Stimulated activated CD8-positive, alpha-beta memory T cell treated with anti-CD3 and anti-CD28 coated beads, Interleukin-7, amount 100 ng/mL, for 1 hour (primary cell): ENCODE measurements around the gene APLP2.
"Not testable (repeated sequence)": the region's sequence is repeated elsewhere in the genome, so short reads cannot be mapped to it uniquely, and the experiment has no call there.

ENCODE experiments used
- DNase-seq, 2 donors: peaks; one replicate each; pipeline ENCODE4 v3.0.0-alpha.2; 2020; ENCODE audit warnings: low read depth in 2 of 2

Gene APLP2

DNA sequence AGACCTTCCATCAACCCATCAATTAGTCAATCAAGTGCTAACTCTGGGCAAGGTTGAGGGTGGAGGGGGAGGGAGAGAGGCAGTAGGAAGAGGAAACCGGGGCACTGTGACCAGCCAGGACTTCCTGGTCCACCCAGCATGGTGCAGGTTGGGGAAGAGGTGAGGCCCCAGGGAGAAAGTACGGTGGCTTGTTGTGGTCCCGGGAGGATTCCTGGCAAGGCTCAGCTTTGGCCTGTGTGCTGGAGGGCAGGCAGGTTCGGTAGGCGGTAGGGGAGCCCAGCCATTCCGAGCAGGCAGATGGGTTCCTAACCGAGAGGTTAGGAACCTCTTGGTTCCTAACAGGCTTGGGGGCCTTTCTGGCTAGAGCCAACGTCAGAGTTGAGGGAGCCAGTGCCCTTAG is 100.7 kb downstream of the APLP2 start:
- DNase-seq, result no peak

DNA sequence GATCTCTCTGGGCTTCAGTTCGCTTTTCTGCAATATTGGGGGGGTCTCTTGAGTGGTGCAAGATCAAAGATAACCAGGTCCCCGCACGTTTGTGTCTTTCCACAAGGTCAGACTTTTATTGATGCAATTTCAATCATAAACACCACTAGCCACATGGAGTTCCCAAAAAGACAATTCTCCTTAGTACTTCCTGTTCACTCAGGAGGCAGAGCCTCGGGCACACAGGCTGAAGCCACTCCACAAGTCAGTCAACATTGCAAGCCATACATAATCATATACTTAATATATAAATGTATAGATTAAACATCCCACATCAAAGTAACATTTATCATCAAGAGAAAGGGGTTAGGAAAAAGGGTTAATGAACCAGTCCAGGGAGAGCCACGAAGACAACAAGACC is 101.8 kb downstream of the APLP2 start:
- DNase-seq, result no peak

DNA sequence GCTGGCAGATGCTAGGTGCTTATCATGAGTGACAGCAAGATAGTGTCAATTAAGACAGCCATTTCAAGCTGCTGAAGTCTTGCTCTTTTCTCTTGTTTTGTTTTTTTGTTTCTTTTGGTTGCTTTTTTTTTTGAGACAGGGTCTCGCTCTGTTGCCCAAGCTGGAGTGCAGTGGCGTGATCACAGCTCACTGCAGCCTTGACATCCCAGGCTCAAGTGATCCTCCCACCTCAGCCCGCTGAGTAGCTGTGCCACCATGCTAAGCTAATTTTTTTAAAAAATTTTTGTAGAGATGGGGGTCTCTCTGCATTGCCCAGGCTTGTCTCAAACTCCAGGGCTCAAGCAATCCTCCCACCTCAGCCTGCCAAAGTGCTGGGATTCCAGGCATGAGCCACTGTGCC is 102.3 kb downstream of the APLP2 start:
- not testable (repeated sequence) for DNase-seq

DNA sequence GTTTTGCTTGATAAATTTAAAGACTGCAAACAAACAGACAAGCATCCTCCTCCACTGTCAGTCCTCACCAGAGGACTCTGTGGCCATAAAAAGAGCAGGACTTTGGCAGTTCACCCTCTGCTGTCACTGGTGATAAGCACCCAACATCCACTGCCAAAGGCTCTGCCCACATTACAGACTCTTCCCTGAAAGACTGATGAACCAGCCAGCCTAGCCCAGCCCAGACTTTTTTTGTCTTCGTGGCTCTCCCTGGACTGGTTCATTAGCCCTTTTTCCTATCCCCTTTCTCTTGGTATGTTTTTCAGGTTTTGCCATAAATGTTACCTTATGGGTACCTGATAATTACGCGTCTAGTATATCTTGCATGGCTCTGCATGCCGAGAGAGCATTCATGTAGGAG is 104.9 kb downstream of the APLP2 start:
- no peak for DNase-seq

DNA sequence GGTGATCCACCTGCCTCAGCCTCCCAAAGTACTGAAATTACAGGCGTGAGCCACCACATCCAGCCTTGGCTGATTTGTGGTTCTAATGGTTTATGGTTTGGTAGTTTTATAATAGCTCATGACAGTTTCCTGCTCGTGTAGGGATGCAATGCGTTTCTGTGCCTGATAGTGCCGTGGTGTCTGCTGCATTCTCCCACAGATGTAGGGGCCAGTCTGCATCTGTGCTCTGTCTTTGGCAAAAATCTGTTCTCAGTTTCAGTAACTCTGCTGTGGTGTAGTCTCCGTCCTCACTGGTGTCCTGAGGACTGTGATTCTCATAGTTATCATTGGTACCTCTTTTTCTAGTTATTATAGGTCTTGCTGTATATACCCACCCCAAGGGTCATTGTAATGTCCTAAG is 106.2 kb downstream of the APLP2 start:
- no peak for DNase-seq

DNA sequence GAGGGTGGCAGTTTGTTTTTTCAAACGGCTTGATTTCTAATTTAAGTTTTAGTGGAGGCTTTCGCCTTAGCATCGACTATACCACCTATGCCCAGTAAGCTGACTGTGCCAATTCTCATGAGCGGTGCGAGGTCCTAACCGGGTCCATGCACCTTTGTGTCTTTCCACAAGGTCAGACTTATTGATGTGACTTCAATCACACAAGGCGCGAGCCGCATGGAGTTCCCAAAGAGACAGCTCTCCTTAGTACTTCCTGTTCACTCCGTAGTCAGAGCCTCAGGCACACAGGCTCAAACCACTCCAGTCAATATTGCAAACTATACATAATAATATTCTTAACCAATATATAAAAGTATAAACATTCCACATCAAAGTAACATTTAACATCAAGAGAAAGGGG is 108.1 kb downstream of the APLP2 start:
- DNase-seq, result no peak

DNA sequence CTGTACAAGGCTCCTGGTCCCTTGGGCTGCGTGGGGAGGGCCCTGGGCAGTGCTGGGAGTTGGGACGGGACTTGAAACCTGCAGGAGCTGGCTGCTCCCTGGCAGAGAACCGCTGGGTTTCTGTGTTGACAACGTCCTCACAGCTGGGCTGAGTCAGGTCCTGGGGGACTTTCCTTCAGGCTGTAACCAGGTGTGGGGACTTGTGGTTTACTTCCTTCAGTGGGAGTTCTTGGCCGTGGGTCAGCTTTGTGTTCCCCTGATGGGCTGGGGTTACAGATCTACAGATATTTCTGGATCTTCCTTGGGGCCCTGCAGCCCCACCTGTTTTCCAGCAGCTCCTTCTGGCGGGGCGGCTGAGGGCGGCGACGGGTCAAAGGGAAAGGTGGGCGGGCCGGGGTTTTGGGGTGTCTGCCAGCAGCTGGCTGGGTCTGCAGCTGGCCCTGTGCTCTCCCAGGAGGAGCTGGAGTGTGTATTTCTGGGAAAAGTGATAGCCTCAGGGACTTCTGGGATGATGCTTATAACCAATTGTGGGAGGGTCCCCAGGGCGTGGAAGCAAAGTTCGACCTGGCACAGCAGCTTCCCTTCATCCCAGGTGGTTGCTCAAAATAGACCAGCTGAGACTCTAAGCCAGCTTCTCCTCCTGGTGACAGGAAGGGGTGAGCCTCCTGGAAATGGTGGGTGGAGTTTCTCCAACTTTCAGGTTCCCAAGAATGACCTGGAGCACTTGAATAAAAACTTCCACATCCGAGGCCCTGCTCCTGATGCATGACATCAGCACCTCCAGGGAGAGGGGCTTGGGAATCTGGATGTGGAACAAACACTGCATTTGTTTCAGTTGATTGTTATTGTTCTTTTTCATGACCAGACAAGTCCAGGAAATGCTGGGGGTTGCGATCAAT is 109.0 kb downstream of the APLP2 start:
- no peak for DNase-seq

DNA sequence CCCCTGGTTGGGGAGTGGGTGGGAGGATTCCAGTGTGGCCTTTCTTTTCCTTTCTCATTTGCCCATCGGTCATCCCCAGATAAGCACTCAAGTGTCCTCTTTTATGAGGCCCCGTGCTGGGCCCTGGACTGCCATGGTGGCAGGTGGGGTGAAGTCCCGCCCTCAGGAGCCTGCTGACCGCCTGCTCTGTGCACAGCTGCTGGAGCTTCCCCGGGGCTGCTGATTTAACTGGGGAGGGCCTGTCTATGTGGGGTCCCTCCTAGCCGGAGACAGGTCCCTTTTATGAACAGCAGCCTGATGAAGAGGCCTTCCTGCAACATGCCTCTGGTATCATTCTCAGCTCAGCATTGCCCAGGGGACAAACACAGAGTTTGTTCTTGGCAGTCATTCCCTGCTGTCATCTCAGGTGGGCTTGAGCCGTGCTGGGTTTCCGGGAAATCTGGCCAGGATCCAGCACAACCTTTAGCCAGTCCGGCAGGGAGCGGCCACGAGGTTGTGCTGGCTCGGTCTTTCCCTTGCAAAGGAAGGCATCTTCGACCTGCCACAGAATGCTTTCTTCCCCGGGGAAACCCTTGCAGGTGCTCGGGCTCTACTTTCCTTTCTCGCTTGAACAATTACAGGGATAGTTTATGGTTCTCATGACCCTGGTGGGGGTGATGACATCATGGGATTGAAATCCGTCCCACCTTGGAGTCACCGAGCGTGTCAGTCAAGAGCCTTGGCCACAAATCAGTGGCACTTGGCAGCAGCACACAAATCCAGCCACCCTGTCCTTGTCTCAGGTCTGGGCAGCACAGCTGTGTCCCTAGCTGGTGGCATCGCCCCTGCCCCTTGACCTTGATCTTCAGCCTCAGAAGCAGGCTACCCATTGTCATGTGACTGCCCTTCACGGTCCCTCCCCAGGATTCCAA is 110.0 kb downstream of the APLP2 start:
- no peak for DNase-seq

DNA sequence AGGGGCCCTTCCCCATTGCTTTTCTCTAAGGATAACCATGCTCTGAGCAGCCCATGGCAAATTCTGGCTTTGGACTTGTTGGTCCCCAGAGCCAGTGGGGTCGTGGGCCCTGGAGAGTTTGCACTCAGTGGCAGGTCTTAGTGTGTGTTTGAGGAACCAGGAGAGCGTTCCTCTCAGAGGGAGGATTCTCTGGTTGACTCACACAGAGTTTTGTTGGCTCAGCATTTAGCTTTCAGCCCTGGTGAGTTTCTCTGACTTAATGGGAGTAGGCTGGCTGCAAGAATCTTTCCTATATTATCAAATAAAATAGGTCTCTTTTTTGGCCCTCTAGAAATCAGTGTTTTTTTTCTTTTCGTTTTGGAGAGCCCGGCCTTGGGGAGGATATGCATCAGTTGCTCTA is 110.8 kb downstream of the APLP2 start:
- no peak for DNase-seq

DNA sequence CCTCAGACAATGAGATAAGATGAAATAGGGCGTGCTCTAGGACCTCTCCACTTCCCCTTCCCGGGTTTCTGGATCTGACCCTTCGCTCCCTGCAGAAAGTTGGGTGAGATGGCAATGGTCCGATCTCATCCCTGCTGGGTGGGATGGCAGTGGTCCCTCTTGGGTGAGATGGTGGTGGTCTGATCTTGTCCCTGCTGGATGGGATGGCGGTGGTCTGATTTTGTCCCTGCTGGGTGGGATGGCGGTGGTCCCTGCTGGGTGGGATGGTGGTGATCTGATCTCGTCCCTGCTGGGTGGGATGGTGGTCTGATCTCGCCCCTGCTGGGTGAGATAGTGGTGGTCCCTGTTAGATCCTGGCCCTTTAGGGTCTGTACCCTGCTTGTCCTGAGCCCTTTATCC is 111.2 kb downstream of the APLP2 start:
- no peak for DNase-seq

DNA sequence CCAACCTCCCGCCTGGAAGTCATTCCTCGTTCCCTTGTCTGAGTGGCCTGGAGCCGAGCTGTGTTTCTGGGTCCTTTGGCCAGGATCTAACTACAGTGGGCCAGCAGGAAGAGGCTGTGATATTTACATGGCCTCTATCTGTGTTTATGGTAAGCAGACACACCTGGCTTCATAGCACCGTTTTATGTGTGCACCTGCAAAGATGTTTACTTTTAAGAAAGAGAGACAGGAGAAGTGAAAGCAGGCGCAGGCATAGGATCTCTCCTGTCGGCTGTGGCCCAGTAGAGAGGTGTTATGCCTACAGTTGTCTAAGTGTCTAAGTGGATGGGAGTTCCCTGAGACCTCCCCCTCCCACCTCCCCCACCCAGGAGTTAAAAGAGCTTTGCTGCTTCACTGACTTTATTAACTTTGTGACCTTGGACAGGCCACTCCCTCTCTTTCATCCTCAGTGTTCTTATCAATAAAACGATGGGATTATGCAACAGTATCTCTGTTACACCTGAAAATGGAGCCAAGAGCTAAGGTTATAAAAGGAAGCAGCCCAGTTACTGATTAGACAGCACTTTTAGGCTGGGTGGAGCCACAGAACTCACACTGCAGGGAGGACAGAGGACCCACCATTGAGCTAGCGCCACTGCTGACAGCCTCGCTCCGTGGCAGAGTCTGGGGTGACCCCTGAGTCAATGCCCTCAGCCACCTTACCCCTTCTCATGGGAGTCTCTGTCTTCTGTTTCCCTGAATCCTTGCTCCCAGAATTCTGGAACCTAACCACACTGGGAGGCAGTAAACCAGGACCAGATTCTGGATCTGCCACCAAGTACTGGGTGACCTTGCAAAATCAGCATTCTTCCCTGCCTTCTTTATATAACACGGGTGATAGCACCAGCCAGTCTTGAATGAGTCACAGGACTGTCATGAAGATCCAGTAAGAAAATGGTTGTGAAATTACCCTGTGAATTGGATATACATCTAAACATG is 111.9 kb downstream of the APLP2 start:
- DNase-seq, result no peak

DNA sequence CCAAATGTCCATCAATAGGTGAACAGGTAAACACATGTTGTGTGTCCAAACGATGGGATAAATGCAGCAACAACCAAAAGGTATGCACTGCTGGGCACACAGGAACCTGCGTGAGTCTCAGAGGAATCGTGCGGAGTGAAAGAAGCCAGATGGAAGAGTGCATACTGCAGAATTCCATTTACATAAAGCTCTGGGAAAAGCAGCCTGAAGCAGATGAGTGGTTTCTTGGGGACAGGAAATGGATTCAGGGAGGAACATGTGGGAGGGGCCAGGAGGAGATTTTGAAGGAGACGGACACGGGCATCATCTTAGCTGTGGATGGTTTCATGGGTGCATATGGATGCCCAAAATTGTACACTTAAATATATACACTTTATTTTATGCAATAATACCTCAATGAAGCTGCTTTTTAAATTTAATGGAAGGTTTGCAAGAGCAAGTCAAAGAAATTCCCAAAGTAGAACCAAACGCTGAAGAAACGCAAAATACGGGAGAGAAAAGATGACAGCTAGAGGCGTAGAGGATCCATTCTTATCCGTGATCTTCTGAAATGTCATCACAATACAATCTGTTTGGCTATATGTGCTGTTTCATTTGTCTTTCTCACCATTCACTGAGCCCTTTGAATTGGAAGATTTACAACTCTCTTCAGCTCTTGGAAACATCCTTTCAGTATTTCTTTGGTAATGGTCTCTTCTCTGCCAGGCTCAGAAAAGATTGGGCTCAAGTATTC is 114.3 kb downstream of the APLP2 start:
- no peak for DNase-seq

DNA sequence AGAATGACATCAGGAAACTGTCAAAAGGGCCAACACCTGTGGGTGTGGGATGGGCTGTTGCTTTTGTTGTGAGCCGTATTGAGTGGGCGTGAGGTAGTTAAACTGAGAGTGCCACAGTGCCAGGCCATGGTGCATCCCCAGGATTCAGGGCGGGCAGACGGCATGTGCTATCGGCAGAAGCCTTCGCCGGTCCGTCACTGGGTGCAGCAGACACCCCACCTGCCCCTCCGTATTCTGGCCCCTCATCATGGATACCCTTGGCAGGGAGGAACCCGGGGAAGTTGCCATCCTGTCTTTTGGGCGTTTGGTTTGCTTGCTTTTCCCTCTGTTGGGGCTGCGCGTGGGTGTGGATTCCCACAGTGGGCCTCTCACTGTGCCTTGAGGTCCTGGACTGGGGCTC is 117.4 kb downstream of the APLP2 start:
- no peak for DNase-seq

DNA sequence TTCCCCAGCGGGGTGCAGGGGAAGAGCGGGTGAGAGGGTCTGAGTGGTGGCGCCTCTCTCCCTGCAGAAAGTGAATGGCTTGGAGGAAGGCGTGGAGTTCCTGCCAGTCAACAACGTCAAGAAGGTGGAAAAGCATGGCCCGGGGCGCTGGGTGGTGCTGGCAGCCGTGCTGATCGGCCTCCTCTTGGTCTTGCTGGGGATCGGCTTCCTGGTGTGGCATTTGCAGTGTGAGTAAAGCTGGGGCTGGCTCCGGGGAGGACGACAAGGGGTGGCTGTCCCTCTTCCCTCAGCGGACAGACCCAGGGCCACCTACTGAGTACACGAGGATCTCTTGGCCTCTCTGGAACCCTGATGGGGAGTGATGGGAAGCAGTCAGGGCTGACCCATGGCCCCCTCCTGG is 118.4 kb downstream of the APLP2 start:
- no peak for DNase-seq

DNA sequence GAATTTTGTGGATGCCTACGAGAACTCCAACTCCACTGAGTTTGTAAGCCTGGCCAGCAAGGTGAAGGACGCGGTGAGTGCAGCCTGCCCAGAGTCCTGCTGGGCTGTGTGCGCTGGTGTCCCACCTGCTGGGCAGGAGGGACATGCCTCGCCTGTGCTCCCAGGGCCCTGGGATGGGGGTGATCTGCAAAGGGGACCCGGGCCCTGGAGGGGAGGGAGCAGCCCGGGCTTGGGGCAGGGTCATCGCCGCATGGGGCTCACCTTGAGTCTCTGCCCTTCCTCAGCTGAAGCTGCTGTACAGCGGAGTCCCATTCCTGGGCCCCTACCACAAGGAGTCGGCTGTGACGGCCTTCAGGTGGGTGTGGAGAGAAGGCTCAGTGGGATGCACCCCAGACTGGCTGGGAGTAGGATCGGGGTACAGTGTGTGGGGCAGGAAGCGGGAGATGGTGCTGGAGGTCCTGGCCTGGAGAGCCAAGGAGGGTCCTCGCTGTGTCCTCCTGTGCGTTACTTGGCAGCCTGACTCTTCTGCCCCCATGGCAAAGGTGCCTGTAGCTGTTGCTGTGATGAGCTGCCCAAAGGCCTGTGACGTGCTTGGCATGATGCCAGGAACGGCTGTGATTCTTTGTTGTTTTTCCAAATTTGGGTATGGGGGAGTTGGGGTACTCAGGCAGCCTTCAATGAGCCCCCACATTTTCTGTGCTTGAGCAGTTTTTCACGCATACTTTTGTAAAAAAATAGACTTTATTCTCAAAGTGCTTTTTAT is 119.1 kb downstream of the APLP2 start:
- no peak for DNase-seq

DNA sequence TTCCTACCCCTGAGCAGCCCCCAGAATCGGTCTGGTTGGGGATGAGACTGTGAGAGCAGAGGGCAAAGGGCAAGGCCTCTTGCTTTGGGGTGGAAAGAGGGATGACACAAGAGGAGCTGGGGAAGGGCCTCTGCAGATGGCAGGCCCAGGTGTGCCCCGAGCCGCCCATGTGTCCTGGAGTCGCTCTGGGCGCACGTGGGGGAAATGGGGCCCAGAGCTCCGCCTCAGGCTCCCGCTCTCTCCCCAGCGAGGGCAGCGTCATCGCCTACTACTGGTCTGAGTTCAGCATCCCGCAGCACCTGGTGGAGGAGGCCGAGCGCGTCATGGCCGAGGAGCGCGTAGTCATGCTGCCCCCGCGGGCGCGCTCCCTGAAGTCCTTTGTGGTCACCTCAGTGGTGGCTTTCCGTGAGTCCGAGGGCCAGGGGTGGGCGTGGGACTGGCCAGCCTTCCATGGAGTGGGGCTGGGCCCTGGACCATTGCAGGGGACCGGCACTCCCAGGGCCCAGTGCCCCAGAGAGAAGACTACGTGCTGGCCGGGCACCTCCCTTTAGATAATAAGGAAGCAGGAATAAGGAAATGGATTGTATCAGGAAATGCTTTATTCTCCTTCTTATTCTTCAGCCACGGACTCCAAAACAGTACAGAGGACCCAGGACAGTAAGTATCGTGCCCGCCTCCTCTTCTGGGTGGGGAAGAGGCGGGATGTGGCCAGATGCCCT is 120.0 kb downstream of the APLP2 start:
- DNase-seq, result no peak

DNA sequence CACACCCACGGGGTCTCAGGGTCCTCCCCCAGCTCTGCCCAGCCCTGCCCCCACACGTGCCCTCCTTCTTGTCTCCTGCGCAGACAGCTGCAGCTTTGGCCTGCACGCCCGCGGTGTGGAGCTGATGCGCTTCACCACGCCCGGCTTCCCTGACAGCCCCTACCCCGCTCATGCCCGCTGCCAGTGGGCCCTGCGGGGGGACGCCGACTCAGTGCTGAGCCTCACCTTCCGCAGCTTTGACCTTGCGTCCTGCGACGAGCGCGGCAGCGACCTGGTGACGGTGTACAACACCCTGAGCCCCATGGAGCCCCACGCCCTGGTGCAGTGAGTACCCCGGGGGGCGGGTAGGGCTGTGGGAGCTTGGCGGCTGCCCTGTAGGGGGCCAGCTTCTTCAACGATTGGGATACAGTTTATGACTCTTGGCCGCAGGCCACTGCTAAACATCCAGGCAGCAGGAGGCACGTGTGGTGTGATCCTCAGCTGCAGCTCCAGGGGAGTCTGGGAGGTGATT is 120.7 kb downstream of the APLP2 start:
- DNase-seq, result no peak

DNA sequence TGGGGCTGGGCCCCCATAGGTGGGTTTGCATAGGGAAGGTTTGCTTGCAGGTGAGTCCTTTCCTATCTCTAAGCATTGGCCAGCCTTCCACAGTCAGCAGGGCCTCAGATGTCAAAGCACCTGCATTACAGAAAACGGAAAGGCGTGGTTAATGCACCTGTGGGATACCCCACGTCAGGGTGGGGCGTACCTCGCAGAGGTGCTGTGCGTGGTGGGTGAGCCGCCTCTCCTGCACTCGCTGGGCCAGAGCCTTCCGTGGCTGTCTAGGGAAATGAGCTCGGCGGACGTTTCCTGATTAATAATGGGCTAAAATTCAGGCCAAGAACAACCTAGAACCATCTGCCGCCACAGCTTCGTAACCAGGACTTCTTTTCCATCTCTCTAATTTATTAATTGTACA is 122.2 kb downstream of the APLP2 start:
- DNase-seq, result no peak

DNA sequence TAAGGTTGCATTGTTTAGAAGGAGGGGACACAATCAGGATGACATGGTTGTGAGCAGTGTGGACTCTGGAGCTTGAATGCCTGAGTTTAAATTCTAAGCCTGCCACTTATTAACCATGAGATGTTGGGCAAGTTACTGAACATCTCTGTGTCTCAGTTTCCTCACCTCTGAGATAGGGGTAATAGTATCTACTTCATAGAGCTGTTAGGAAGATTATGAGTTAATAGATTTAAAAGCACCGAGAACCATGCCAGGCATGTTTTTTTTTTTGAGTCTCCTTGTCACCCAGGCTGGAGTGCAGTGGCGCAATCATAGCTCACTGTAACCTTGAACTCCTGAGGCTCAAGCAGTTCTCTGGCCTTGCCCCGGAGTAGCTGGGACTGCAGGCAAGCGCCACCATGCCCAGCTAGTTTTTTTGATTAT is 123.2 kb downstream of the APLP2 start:
- no peak for DNase-seq
